HL-60 (cell line): ENCODE results near the gene NCOA5.

ENCODE experiments used
- DNase-seq, 2 experiments: peaks; one replicate each; pipeline ENCODE4 v3.0.0-alpha.2; 2010 to 2020; ENCODE audit warnings: low read depth in 1 of 2, low spot score in 1 of 2
- H3K27ac ChIP-seq: fragments of 250-450 bp; sonication (Bioruptor Pico); replicated peaks from 2 replicates; pipeline ENCODE4 v1.5.1; 2020; ENCODE audit warnings: mild to moderate bottlenecking, moderate library complexity
- H3K27me3 ChIP-seq: fragments of 250-450 bp; sonication (Bioruptor Pico); 2 replicates; pipeline ENCODE4 v1.5.1; 2021; ENCODE audit warnings: mild to moderate bottlenecking, moderate library complexity; ENCODE audit not compliant: insufficient read depth, poor library complexity, severe bottlenecking
- H3K4me3 ChIP-seq: replicated peaks from 2 replicates; pipeline ENCODE4 v1.5.1; 2011; ENCODE audit warnings: mild to moderate bottlenecking, control low read depth, low read length; ENCODE audit not compliant: insufficient read depth
- CTCF ChIP-seq: IDR thresholded peaks from one replicate; pipeline ENCODE4 v1.5.1; 2011; ENCODE audit warnings: low read length, control low read depth, inconsistent platforms; ENCODE audit not compliant: insufficient read depth
- GABPA ChIP-seq: IDR thresholded peaks from 2 replicates; pipeline ENCODE4 v1.6.1; 2012; ENCODE audit warnings: low read depth
- POLR2AphosphoS5 ChIP-seq: IDR thresholded peaks from 2 replicates; pipeline ENCODE4 v1.6.1; 2012; ENCODE audit warnings: low read depth
- SPI1 ChIP-seq: IDR thresholded peaks from 2 replicates; pipeline ENCODE4 v1.6.1; 2012; ENCODE audit warnings: low read depth, mild to moderate bottlenecking, borderline replicate concordance
- TF ChIP-seq, protein P1 (sequence below): IDR thresholded peaks from 2 replicates; pipeline ENCODE4 v1.6.1; 2012; ENCODE audit warnings: low read depth; ENCODE audit not compliant: insufficient replicate concordance

NCOA5 gene

DNA sequence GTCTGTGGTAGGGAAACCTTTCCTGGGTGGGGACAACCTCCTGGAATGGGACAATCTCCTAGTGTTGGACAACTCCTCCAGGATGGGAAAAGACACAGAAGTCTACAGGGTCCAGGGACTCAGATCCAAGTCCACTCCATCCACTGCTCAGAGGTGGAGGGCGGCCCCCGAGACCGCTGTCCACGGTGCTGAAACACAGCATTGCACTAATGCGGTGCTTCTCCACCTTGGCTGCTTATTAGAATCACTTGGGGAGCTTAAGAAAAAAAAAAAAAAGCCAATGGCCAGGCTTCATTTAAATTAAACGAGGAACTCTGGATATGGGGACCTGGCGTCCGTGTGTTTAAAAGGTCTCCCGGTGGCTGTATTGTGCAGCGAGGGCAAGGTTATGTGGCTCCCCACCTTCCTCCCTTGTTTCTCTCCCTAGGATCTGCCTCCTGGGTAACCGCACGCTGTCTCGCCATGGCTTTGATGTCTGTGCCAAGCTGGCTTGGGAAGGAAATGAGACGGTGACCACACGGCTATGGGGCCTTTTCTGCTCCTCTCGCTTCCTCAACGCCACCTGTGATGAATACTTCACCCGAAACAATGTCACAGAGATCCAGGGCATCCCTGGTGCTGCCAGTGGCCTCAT, 48.7 kb downstream of the NCOA5 start:
- Histone ChIP-seq H3K4me3 (no peak overlapping the region), H3K27me3 (peaks cover 5% of the 10 kb centered on the region), H3K27ac (no peak overlapping the region)
- no peak for TF ChIP-seq GABPA
- TF ChIP-seq, protein P1, sequence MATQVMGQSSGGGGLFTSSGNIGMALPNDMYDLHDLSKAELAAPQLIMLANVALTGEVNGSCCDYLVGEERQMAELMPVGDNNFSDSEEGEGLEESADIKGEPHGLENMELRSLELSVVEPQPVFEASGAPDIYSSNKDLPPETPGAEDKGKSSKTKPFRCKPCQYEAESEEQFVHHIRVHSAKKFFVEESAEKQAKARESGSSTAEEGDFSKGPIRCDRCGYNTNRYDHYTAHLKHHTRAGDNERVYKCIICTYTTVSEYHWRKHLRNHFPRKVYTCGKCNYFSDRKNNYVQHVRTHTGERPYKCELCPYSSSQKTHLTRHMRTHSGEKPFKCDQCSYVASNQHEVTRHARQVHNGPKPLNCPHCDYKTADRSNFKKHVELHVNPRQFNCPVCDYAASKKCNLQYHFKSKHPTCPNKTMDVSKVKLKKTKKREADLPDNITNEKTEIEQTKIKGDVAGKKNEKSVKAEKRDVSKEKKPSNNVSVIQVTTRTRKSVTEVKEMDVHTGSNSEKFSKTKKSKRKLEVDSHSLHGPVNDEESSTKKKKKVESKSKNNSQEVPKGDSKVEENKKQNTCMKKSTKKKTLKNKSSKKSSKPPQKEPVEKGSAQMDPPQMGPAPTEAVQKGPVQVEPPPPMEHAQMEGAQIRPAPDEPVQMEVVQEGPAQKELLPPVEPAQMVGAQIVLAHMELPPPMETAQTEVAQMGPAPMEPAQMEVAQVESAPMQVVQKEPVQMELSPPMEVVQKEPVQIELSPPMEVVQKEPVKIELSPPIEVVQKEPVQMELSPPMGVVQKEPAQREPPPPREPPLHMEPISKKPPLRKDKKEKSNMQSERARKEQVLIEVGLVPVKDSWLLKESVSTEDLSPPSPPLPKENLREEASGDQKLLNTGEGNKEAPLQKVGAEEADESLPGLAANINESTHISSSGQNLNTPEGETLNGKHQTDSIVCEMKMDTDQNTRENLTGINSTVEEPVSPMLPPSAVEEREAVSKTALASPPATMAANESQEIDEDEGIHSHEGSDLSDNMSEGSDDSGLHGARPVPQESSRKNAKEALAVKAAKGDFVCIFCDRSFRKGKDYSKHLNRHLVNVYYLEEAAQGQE = peak; percentile 96
- peak in 1 of 2 experiments; percentile 24 for DNase-seq

DNA sequence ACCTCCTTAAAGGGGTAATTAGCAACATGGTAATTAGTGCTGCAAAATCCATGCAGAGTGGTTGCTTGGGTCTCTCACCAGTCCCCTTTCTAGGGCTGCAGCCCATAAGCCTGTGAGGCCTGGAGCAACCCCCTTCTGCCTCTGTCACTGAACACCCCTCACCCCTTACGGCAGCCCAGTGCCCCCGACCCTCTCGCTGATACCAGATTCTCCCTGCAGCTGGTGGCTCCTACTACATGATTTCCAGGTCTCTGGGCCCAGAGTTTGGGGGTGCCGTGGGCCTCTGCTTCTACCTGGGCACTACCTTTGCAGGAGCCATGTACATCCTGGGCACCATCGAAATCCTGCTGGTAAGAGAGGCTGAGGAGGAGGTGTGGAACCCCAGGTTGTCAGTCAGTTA, 52.7 kb downstream of the NCOA5 start:
- TF ChIP-seq GABPA (no peak), CTCF (no peak), POLR2AphosphoS5 (no peak), SPI1 (no peak)
- TF ChIP-seq, protein P1 = no peak
- H3K4me3 ChIP-seq = no peak overlapping the region
- no peak overlapping the region for H3K27ac ChIP-seq
- H3K27me3 ChIP-seq = peaks cover 21% of the 10 kb centered on the region
- DNase-seq = no peak

GRCh38 chr20:46036370-46036769, 53.4 kb downstream of the NCOA5 start:
- DNase-seq = no peak
- Histone ChIP-seq H3K4me3 (no peak overlapping the region), H3K27ac (no peak overlapping the region), H3K27me3 (peaks cover 28% of the 10 kb centered on the region)
- no peak for TF ChIP-seq GABPA
- TF ChIP-seq, protein P1 = no peak
- no peak for TF ChIP-seq SPI1
- TF ChIP-seq CTCF = no peak
- TF ChIP-seq POLR2AphosphoS5 = no peak
